DMS 273 treated with DMSO at 0.1 percent for 48 hours (cell line): ENCODE results near the gene PRXL2C.
"Not testable (repeated sequence)": the region's sequence is repeated elsewhere in the genome, so short reads cannot be mapped to it uniquely, and the experiment has no call there.

Experiments
- DNase-seq: peaks from one replicate; lab custom pipeline; 2025; lab: John Stamatoyannopoulos, UW

Gene PRXL2C, protein sequence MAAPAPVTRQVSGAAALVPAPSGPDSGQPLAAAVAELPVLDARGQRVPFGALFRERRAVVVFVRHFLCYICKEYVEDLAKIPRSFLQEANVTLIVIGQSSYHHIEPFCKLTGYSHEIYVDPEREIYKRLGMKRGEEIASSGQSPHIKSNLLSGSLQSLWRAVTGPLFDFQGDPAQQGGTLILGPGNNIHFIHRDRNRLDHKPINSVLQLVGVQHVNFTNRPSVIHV

DNA sequence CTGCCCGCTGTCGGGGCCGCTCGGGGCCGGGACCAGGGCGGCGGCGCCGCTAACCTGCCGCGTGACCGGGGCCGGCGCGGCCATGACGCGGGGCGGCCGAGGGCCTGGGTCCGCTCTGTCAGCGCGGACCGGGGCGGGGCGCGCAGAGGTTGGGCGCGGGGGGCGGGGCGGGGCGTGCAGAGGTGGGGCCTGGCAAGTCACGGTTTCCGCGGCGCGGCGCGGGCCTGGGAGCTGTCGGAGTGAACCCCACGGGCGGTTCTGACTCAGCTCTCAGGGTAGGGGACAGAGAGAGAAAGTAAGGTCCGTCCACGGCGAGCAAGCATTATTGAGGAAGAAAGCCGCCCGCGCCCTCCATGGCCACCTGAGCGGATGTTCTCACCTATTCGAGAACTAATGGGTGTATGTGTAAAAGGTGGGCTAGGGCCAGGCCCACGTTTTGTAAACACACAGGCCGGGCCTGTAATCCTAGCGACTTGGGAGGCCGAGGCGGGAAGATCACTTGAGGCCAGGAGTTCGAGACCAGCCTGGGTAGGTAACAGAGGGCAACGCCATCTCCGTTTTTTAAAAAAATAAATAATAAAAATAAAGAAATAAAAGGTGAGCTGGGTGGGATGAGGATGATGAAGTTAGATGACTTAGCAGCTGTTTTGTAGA is at the start of gene PRXL2C:
PRXL2C (minus strand) TSS at position 120 of the 654 bp plus-strand sequence; CDS start at position 84, 36 bp downstream.
- DNase-seq = no peak

DNA sequence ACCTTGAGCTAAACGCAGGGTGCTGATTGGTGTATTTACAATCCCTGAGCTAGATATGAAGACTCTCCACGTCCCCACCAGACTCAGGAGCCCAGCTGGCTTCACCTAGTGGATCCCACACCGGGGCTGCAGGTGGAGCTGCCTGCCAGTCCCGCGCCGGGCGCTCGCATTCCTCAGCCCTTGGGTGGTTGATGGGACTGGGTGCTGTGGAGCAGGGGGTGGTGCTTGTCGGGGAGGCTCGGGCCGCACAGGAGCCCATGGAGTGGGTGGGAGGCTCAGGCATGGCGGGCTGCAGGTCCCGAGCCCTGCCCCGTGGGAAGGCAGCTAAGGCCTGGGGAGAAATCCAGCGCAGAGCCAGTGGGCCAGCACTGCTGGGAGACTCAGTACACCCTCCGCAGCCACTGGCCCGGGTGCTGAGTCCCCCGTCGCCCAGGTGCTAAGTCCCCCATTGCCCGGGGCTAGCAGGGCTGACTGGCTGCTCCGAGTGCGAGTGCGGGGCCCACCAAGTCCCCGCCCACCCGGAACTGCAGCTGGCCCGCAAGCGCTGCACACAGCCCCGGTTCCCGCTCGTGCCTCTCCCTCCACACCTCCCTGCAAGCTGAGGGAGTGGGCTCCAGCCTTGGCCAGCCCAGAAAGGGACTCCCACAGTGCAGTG is 45.7 kb upstream of the PRXL2C start:
- not testable (repeated sequence) for DNase-seq

DNA sequence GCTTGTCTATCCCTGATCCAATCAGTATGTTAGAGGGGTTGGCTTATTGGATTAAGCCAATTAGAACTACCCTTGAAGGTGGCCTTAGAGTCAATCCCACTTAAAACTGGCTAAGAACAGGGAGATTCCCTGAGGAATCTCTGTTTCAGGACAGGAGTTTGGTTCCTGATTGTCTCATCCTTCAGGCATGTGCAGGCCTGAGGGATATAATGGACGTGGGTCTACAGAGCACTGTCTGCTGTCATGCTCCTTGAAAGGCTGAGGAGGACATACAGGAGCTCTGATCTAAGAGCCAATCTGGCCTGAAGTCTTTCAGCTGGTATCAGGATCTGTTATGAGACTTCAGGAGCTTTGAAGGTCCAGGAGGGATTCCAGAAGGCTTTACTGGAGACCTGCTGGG is 36.2 kb upstream of the PRXL2C start:
- no peak for DNase-seq

DNA sequence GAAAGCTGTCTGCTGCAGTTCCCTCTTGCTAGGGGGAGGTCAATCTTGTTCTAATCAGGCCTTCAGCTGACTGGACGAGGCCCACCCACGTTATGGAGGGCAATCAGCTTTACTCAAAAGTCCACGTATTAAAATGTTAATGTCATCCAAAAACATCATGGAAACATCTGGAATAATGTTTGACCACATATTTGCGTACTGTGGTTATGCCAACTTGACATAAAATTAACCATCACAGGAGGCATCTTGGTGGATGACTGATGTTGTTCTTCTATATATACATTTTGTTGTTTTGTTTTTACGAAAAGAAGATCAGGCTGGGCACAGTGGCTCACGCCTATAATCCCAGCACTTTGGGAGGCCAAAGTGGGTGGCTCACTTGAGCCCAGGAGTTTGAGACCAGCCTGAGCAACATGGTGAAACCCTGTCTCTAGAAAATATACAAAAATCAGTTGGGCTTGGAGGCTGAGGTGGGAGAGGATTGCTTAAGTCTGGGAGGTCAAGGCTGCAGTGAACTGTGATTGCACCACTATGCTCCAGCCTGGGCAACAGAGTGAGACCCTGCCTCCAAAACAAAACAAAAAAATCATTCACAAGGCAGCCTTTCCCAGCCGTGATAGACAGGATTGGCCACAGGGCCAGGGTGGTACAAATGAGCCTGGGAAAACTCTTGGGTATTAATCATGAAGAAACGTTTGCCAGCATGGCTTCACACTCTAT is 33.8 kb upstream of the PRXL2C start:
- DNase-seq = no peak

DNA sequence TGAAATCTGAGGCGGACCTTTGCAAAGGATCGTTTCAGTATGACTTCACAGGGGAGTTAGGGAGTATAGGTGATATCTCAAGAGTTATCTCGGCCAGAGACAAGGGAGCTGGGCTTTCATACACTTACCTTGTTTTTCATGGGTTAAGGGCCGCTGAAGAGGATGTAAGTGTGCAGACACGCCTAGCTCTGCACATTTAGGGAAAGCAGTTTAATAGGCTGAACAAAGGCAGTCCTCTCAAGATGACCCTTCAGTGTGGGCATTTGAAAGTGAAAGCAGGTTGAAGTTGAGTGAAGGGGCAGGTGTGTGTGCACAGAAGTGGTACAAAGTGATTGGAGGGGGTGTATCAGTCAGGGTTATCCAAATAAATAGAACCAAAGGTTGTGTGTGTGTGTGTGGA is 33.1 kb upstream of the PRXL2C start:
- no peak for DNase-seq

DNA sequence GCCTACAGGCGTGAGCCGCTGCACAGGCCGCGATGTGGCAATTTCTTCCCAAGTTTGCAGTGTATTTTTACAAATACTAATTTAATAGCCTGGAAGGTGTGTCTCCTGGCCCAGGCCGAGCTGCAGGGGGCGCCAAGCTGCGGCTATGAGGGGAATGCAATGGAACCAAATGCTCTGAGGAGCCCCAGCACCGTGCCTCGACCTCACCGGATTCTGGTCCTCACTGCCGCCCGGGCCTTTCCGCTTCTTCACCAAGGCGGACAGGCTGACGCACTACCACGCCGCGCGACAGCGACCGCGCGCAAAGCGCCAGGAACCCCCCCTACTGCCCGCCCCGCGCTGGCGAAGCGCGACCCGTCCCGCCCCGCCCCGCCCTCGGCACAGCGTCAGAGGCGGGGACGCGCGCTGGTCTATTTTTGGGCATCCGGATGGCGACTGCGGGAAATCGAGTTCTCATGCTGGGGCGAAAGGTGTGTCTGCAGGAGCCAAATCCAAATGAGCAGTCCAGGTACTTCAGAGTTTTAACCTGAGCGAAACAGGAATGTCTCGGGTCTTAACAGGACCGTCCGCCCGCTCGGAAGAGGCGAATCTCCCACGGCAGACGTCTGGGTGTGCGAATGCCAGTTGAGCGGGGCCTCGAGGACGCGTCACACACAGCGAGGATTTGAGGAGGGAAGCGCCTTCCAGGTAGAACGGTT is 31.7 kb upstream of the PRXL2C start:
- DNase-seq = peak; percentile 17

DNA sequence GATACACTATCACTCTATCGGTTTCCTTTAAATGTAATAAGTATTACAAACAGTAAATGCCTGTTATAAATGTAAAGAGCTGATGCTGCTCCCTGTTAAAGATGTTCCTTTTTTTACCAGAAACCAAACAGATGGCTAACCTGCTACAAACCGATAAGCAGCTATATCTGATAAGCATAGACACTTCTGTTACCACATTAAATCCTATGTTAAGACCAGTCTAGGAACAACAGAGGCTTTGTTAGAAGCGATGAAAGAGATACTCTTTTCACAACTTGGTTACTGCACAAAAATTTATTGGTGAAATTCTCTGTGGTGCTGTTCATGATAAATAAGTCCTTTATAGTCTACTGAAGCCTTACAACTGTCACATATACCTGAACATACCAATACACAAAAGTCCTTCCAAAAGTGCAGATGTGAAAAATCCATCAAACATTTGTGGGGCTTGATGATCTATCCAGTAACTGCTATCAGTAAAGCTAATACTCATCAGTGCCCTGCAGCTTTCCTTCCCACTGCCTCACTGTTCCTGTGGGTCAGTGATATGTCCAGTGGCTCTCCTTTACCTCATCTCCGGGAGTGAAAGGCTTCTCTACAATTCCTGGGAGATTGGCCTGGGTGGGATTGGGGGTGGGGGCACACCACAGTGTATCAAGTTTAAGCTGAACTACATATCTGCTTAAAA is 25.8 kb upstream of the PRXL2C start:
- DNase-seq = no peak

DNA sequence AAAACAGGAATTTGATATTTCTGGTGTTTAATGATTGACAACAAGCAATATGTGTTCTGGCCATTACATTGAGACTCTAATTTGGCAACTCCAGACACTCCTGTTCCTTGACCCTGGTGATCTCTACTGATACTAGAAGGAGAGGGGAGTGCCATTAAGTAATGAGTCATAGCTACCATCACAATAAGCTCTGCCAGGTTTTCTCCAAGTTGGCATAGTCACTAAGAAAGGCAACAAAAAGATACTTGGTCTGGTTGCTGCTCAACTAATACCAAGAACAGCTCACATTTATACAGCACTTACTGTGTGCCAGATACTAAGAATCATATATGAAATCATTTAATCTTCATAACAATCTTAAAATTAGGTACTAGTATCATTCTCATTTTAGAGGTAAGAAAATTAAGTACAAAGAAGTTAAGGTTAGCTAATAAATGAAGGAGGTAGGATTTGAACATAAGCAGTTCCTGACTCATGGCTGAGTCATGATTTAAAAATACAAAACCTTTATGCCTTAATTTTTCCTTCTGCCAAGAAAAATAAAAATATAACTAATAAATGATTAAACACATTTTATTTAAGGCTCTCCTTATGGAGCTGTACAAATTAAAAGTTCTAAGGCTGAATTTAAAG is 19.9 kb upstream of the PRXL2C start:
- no peak for DNase-seq

DNA sequence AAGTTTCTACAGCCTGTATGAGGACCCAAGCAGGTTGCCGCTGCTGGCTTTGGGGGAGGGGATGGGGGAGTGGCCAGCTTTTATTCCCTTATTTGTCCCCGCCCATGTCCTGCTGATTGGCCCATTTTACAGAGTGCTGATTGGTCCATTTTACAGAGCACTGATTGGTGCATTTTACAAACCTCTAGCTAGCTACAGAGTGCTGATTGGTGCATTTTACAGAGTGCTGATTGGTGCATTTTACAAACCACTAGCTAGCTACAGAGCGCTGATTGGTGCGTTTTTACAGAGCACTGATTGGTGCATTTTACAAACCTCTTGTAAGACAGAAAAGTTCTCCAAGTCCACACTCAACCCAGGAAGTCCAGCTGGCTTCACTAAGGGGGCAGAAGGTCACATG is 18.7 kb upstream of the PRXL2C start:
- not testable (repeated sequence) for DNase-seq

DNA sequence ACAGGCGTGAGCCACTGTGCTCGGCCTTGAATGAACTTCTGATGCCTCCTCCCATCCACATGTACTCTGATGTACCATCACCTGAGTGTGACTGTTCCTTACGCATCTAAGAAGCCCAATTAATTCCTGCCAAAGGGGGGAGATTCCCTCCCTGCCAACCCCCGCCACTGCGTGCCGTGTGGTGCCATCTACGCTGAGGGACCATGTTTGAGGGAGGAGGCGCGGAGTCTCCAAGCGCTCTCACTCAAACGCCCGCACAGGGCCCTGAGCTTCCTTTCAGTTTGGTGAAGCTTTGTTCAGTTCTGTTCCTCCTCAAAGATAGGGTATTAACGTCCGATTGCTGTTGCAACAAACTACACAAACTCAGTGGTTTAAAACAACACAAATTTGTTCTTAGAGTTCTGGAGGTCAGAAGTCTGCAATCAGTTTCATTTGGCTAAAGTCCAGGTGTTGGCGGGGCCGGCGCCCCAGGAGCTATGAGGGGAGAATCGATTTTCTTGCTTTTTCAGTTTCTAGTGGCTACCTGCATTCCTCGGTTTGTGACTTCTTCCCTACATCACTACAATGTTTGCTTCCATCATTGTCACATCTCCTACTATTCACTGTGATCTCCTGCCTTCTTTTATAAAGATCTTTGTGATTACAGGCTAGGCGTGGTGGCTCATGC is 13.9 kb upstream of the PRXL2C start:
- no peak for DNase-seq

DNA sequence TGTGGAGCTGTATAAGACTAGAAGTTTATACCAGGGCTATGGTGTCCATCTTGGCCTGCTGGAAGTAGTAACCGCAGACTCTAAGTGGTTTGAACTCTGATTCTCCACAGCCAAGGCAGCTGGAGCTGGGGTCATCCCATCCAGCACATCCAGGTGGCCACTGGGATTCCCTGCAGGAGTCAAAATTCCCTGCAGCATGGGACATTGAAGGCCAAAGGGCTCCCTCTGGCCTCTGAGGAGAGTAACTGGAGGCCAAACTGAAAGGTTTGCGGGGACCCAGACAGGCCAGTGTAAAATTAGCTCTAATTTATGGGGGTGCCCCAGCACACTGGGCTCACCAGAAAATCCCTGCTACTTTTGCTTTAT is 12.2 kb upstream of the PRXL2C start:
- DNase-seq = no peak

DNA sequence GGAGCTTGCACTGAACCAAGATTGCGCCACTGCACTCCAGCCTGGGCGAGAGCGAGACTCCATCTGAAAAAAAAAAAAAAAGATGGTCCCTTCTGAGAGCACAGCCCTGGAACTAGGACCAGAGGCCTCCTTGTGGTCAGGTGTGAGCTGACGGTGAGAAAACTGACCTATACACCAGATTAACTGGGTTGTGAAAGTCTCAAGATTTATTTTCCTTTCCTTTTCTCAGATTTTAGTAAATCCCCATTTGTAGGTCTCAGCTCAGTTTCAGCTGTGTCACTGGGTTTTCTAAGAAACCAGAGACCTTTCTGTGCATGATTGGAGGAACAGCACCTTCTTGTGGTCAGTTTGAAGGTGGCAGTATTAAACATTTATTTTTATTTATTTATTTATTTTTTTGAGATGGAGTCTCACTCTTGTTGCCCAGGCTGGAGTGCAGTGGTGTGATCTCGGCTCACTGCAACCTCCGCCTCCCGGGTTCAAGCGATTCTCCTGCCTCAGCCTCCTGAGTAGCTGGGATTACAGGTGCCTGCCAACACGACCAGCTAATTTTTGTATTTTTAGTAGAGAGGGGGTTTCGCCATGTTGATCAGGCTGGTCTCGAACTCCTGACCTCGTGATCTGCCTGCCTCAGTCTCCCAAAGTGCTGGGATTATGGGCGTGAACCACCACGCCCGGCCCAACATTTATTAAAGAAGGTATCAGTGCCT is 11.7 kb upstream of the PRXL2C start:
- peak; percentile 27 for DNase-seq

DNA sequence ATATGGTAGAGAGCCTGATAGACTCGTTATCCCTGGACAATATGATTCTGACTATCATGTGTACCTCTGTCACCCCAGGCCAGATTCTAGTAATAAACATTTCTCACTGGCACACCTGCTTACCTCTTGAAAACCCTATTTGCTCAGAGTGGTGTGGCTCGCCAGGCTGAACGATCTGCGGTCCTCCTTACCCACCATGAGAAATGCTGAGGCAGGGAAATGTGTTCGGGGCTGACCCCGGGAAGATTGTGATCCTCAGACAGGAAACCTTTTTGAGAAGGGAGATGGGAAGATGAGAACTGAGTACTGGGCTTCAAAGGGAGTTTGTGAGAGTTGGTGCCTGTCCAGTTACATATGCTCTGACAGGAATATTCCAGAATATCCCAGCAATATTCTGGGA is 10.7 kb upstream of the PRXL2C start:
- no peak for DNase-seq

DNA sequence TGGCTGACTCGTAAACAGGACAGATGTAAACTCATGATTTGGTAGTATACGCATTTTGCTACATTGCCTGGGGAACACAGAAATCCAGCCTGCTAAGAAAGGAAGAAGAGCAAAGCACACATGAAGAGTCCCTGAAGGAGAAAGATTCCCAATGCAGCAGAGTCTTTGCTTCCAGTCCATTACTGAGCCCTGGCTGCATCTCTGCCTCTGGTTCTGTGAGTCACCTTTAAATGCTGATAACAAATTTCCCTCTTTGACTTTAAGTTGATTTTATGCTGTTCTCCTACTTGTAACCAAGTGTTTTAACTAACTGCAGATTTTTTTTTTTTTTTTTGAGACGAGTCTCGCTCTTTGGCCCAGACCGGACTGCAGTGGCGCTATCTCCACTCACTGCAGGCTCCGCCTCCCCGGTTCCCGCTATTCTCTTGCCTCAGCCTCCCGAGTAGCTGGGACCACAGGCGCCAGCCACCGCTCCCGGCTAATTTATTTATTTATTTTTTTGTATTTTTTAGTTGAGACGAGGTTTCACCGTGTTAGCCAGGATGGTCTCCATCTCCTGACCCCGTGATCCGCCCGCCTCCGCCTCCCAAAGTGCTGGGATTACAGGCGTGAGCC is 8.5 kb upstream of the PRXL2C start:
- DNase-seq = no peak

DNA sequence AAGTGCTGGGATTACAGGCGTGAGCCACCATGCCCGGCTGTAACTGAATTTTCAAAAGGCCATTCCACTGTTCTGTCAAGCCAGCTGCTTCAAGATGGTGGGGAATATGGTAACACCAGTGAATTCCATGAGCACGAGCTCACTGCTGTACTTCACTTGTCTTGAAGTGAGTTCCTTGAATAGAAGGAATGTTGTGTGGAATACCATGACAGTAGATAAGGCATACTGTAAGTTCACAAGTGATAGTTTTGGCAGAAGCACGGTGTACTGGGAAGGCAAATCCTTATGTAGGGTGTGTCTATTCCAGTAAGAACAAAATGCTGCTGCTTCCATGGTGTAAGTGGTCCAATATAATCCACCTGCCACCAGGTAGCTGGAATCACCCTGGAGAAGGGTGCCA is 6.6 kb upstream of the PRXL2C start:
- DNase-seq = no peak

DNA sequence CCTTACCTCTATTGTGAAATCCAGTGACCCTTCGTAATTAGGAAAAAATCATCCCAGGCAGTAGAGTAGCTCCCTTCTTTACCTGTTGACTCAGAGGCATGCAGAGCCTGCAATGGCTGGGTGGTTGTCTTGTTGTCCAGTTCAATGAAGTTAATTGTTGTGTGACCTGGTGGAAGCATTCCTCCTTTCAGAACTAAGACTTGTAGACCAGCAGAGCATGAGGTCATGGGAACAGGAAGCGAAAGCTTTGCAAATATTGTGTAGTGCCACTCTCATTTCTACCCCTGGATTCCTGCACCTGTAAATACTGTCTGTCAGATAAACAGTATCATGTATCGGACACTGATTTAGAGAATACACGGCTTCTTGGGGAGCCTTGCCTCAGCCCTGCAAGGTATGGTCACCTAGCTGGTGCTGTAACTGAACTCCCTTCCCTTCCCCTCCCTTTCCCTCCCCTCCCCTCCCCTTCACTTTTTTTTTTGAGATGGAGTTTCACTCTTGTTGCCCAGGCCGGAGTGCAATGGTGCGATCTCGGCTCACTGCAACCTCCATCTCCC is 5.7 kb upstream of the PRXL2C start:
- no peak for DNase-seq

DNA sequence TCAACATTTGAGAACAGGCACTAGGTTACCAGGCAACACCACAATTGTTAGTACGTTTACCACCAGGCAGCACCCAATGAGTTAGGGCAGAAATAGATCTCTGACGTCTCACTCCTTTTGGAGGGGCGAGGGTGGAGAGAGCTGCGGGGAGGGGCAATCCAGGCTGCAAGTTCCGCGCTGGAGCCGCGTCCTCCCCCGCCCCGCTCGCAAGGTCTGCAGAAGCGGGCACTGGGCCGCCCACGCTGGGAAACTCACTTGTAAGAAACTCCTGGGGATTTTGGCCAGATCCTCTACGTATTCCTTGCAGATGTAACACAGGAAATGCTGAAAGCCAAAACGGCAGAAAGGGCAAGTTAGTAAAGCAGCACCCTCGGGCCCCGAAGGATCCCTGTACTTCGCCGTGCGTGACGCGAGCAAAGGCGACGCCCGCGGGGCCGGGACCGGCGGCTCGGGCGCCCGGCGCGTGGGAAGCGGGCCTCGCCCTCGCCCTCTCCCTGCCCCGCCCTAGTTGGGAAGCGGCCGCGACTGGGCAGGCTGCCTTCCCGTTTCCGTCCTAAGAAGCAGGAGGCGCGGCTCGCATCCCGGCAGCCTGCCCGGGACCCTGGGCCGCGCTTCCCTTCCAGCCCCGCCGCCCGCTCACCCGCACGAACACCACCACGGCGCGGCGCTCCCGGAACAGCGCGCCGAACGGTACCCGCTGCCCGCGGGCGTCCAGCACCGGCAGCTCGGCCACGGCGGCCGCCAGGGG is 493 bp downstream of the PRXL2C start:
- peak; percentile 53 for DNase-seq

DNA sequence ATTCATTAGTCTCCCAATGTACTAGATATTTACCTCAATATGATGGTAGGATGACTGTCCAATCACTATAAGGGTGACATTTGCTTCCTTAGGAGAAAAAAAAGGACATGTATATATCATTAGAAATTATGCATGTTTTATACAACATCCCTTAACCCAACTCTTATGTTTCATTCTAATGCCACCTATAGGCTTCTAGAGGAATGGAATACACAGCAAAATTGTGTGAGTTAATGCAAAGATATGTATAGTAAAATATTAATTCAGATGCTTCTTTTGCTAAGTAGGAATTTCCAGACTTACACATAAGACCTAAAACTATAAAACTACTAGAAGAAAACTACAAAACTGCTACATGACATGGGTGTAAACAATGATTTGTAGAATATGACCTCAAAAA is 3.5 kb downstream of the PRXL2C start:
- no peak for DNase-seq
